GM12872 (cell line): ENCODE results near the gene SLC2A9.

Experiments
- TF ChIP-seq, protein P1 (sequence below): IDR thresholded peaks from 3 replicates; pipeline ENCODE4 v1.5.1; 2011; ENCODE audit warnings: low read depth, mild to moderate bottlenecking, low read length, moderate library complexity; ENCODE audit not compliant: insufficient read depth

Gene SLC2A9

DNA sequence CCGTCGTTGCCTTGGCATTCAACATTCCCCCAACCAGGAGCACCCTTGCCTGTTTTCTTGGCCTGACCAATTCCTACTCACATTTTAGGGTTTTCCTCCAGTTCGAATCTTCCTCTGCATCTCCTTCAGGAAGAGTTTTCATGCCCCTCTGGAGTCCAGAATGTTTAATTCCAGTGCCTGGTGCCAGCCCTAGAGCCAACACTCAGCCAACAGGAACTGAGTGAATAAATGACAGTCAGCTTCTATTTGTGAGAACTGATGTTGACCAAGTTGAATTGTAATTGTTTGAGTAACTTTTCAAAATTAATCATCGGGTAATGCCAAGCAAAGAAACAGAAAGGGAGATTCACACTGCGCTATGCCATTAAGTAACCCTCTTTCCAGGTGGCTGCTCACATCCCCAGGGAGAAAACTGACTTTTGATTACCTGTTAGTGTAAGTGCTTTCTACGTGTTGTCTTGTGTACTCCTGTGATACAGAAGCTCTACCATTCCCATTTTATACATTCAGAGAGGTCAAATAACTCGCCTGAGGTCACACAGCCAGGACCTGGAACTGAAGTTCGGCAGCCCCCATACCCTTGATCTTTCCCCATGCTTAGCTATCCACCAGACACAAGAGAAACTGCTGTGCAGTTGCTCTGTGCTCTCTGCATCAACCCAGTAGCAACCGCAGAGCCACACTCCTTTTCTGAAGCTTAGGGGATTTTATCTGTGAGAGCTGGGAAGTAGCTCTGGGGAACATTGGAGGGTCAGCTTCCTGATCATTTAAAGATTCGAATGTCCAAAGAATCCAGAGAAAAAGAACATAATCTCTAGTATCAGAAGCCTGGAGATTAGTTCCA is 19.0 kb upstream of the SLC2A9 start:
- TF ChIP-seq, protein P1, sequence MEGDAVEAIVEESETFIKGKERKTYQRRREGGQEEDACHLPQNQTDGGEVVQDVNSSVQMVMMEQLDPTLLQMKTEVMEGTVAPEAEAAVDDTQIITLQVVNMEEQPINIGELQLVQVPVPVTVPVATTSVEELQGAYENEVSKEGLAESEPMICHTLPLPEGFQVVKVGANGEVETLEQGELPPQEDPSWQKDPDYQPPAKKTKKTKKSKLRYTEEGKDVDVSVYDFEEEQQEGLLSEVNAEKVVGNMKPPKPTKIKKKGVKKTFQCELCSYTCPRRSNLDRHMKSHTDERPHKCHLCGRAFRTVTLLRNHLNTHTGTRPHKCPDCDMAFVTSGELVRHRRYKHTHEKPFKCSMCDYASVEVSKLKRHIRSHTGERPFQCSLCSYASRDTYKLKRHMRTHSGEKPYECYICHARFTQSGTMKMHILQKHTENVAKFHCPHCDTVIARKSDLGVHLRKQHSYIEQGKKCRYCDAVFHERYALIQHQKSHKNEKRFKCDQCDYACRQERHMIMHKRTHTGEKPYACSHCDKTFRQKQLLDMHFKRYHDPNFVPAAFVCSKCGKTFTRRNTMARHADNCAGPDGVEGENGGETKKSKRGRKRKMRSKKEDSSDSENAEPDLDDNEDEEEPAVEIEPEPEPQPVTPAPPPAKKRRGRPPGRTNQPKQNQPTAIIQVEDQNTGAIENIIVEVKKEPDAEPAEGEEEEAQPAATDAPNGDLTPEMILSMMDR: no peak

DNA sequence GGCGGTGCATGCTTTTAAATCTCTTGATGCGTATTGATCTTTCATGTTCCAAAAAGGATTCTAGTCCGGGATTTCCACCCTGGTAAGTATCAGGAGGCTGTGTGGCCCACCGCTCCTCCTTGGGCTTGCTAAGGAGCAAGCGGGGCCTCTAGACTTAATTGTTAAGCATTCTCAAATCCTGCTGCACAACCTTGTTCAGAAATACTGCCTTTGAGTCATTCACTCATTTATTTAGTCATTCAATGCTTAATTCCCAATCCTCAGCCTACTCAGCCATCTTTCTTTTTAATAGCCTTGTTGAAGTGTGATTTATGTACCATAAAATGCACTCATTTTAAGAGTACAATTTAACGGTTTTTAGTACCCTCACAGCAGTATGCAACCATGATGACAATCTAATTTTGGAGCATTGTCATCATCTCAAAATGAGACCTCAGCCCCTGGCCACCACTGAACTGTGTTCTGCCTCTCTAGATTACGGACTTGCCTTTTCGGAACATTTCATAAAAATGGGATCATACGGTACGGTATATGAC is 15.6 kb upstream of the SLC2A9 start:
- TF ChIP-seq, protein P1: no peak

DNA sequence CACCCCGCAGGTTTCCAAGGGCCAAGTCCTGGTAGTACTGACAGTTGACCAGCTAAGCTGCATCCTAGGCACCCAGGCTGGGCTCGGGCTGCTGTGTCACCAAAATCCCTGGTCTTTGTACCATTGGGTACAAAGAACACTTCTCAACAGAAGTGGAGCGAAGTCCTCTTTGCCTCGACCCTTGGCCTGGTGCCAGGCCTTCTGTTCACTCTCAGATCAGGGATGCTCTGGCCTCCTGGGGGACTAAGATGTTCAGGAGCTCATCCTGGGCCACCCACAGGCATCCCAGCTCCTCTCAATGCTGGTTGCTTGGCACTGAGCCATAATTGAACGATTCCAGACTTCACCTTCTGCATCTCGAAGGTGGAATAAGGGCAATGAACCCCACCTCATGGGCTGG is 13.8 kb upstream of the SLC2A9 start:
- TF ChIP-seq, protein P1: no peak

DNA sequence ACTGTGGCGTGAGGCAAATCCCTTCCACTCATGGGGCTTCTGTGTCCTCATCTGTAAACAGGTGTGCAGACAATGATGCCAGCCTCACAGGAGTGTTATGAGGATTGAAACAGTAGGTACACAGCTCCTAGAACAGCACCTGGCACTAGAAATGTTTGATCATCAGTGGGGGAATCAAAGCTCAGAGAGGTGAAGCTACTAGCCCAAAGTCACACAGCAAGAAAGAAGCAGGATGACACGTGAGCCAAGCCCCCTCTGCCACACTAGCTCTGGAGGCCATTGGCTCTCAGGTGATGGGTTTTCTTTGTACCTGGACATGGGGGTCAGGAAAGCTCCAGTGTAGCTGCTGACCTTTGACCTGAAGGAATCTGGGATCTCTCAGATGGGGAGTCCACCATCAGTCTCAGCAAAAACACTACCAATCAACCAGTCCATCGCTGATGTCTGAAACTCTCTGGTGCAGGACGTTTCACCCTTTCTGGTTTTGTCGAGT is 13.4 kb upstream of the SLC2A9 start:
- TF ChIP-seq, protein P1: no peak

DNA sequence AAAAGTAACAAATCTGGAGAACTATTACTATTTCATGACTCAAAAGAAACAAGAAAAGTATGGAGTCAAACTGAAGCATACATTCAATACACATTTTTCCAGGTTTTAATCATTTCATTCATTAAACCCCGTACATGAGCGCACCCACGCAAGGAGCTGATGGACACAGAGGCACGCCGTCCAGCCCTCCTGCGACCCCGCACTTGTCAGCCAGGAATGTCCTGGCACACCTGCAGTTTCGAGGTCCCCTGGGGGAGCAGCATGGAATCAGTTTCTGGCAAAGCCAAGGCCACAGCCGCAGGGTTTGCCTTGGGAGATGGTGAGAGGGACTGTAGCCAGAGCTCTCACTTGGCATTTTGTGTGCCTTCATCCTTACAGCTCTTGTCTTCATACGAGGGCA is 12.8 kb upstream of the SLC2A9 start:
- TF ChIP-seq, protein P1: no peak

DNA sequence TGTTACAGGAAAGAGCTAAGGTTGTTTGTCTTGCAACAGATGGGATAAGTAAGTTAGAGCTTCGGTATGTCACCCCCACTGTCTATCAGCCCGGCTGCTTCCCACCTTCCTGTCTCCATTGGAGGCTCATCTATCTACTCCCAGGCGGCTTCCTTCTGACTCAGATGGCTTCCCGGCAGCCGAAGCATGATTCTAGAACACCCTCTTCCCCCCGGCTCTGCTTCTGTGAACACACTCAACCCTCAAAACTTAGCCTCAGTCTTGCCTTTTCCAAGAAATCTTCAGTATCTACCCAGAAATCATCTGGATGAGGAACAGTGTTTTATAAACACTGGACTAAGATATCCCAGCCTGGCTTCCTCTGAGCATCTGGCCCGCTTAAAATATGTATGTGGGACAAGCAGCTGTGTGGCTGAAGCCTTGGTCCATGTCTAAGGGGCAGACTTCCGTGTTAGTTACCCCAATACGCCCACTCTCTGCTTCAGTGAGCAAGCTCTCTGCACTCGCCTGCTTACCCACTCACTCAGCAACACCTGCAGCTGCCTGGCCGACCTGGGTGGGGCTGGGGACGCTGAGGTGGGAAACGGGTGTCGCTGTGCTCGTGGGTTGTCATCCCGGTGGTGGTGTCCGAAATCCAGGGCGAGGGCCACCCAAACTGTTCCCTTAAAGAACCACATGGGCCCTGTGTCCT is 12.0 kb upstream of the SLC2A9 start:
- TF ChIP-seq, protein P1: no peak

DNA sequence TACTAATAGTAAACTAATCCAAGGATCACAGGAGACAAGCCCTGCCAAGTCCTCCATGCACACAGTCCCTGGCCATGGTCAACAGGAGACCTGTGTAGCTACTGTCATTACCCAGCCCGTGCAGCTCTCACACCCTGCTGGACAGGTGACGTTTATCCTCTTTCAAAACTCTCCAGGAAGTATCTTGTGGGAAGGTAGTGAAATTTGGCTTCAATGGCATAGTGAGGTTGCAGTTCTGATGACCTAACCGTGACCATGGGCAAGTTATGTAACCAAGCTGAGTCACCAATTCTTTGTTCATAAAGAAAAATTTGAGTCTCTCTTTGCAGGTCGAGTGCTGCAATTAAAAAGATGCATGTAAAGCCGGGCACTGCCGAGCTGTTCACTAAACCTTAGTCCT is 11.3 kb upstream of the SLC2A9 start:
- TF ChIP-seq, protein P1: no peak
